IPS-20b (cell line): ENCODE data around the gene MKNK1.
A peak's percentile ranks its signal among the peaks of the same experiment; 100 is the strongest.

Experiments
- H3K27ac ChIP-seq: one replicate; pipeline ENCODE4 v1.5.1; 2013; ENCODE audit warnings: low read length
- H3K27me3 ChIP-seq: 2 replicates; pipeline ENCODE4 v1.6.1; 2013; ENCODE audit warnings: mild to moderate bottlenecking, low read length, inconsistent platforms; ENCODE audit not compliant: insufficient read depth
- H3K36me3 ChIP-seq: 2 replicates; pipeline ENCODE4 v1.6.1; 2013; ENCODE audit warnings: low read depth, mild to moderate bottlenecking, inconsistent platforms, low read length, moderate library complexity; ENCODE audit not compliant: insufficient read depth
- H3K4me1 ChIP-seq: 2 replicates; pipeline ENCODE4 v1.6.1; 2013; ENCODE audit warnings: mild to moderate bottlenecking, control low read depth, inconsistent platforms, low read length, moderate library complexity; ENCODE audit not compliant: insufficient read depth
- H3K4me3 ChIP-seq: 2 replicates; pipeline ENCODE4 v1.5.1; 2013; ENCODE audit warnings: mild to moderate bottlenecking, low read length, inconsistent platforms
- H3K9ac ChIP-seq: 2 replicates; pipeline ENCODE4 v1.6.1; 2013; ENCODE audit warnings: low read depth, mild to moderate bottlenecking, inconsistent platforms, low read length, moderate library complexity
- H3K9me3 ChIP-seq: 2 replicates; pipeline ENCODE4 v1.6.1; 2013; ENCODE audit warnings: mild to moderate bottlenecking, low read depth, low read length, inconsistent platforms; ENCODE audit not compliant: insufficient read depth

Gene MKNK1

DNA sequence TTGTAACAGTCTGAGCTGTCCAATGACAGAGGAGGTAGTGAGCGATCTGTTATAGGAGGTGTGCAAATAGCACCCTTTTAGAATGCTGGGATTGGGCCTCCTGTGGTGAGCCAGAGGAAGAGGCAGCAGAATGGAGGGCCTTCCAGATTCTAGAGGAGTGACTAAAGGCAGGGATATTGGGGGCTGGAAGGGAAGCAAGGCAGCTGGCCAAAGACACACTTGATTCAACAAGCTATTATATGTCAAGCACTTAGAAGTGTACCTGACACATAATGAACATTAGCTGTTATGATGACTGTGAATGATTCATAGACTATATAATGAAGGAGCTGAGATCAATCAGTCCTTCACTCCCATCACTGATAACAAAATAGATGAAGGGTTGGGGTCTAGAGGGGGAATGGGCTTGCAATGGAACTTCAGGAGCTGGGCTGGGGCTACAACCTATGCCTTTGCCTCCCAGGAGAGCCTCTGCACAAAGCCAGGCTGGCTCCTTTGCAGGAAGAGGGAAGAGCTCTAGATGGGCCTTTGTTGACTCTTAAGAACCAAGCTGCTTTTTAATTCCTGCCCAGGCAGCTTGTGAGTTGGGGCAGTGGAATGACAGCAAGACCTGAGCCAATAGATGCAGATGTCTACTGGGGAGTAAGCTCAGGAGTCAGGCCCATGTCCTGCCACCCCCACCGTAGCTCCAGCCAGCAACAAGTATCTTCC is 2.3 kb upstream of the MKNK1 start:
- Histone ChIP-seq H3K4me1 (peaks cover 10% of the 10 kb centered on the region), H3K27ac (no peak overlapping the region), H3K27me3 (no peaks in the 10 kb centered on the region), H3K9me3 (no peaks in the 10 kb centered on the region), H3K36me3 (peaks cover 2% of the 10 kb centered on the region; the same call in 1 of the 2 replicates), H3K4me3 (no peak overlapping the region), H3K9ac (no peak overlapping the region)

DNA sequence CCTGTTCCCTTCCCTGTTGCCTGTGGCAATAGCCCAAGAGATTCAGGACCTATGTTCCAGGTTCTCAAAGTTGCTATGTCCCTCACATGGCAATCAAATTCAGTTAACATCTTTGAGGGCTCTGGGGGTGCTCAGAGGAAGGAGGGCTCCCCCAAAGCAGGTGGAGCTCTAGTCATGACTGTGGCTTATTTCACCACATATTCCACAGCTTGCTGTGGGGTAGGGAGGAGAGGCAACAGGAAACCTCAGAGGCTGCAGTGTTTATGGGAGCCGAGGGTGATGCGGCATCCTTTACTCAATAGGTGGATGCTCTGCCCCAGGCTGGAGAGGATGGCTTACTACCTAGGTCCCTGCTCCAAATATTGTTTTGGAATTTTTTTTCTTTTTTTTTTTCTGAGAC is 1.2 kb upstream of the MKNK1 start:
- Histone ChIP-seq H3K36me3 (peaks cover 2% of the 10 kb centered on the region; the same call in 1 of the 2 replicates), H3K27me3 (no peaks in the 10 kb centered on the region), H3K9ac (peak overlapping the region; percentile 64; the same call in 1 of the 2 replicates), H3K9me3 (no peaks in the 10 kb centered on the region), H3K27ac (no peak overlapping the region), H3K4me3 (no peak overlapping the region), H3K4me1 (peaks cover 8% of the 10 kb centered on the region; the same call in 1 of the 2 replicates)

GRCh38 chr1:46603481-46603857 is 599 bp downstream of the MKNK1 start:
- H3K27ac ChIP-seq, result no peak overlapping the region

DNA sequence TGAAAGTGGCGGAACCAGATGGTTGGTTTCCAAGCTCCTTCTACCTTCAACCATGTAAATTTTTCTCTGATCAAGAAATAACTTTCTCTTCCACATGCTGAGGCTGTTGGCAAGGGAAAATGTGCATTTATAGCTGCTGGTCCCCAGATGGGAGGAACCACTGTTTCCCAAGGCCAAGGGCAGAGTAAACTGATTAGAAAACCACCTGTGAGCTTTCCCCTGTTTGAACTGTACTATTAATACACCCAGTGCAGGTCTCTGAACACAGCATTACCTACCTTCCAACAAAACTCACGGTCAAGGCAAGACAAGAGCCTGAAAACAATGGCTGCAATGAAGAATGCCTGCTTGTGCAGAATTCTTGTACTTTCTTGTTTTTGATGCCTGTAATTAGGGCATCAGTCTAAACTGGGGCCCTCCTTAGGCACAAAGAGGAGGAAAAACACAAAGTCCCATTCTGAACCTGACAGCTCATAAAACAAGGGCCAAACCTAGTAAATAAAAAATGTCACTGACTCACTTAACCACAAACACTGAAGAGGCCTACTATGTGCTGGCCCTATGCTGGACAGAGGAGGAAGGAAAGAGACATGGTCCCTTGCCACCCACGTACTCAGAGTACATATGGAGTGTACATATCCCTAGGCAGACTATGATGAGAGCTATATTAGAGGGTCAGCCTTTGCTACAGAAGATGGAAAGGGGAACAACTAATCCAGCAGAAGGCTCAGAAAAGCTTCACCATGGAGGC is 2.6 kb downstream of the MKNK1 start:
- Histone ChIP-seq H3K27ac (no peak overlapping the region), H3K4me3 (no peak overlapping the region), H3K9me3 (no peaks in the 10 kb centered on the region), H3K4me1 (peaks cover 8% of the 10 kb centered on the region; the same call in 1 of the 2 replicates), H3K36me3 (no peaks in the 10 kb centered on the region), H3K27me3 (no peaks in the 10 kb centered on the region), H3K9ac (no peak overlapping the region)

More at GRCh38 chr1:46603481-46603857, 599 bp downstream of the MKNK1 start:
- Histone ChIP-seq H3K27me3 (no peaks in the 10 kb centered on the region), H3K36me3 (peaks cover 1% of the 10 kb centered on the region; the same call in 1 of the 2 replicates), H3K4me1 (peaks cover 8% of the 10 kb centered on the region; the same call in 1 of the 2 replicates), H3K9me3 (no peaks in the 10 kb centered on the region), H3K4me3 (peak overlapping the region; percentile 82), H3K9ac (peak overlapping the region; percentile 62; the same call in 1 of the 2 replicates)

DNA sequence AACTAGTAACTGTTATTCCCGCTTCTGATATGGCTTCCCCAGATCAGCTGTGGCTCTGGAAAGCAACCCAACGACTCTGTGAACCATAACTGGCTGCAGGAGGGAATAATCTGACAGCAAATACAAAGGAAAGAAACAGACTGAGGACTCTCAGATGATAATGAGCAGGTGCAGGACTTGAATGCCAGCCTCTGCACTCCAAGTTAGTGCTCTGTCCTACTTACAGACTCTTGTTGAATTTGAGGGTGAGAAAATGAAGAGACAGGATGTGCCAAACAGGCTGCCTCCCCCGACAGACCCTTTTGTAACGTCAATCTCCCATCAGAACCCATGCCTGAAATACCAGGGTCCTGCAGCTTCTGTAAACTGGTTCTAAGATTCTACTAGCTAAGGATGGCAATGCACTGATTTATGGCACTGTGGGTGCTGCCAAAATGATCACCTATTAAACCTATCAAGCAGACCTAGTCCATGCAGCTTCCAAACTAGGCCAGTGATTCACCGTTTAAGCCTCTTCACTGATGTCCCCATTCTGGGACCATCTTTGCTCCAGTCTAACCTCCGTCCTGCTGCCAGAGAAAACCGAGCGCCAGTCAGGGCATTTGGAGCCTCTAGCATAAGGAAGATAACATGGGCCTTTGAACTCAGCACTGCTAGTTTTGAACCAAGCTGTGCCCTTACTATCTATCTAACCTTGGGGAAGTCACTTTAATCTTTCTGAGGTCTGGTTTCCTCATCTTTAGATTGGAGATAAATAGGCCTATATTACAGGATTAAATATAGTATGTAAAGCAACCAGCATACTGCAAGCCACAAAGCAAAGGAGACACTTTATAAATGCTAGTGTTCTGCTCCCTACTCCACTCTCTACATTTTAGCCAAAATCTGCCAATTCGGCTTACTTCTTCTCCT is 4.8 kb downstream of the MKNK1 start:
- H3K4me1 ChIP-seq, result 0 out of 2 replicates have a peak, but pooled peaks cover 3% of the 10 kb centered on the region
- H3K27ac ChIP-seq, result no peak overlapping the region
- H3K4me3 ChIP-seq, result no peak overlapping the region
- no peaks in the 10 kb centered on the region for H3K9me3 ChIP-seq
- H3K36me3 ChIP-seq, result no peaks in the 10 kb centered on the region
- no peak overlapping the region for H3K9ac ChIP-seq
- H3K27me3 ChIP-seq, result no peaks in the 10 kb centered on the region

DNA sequence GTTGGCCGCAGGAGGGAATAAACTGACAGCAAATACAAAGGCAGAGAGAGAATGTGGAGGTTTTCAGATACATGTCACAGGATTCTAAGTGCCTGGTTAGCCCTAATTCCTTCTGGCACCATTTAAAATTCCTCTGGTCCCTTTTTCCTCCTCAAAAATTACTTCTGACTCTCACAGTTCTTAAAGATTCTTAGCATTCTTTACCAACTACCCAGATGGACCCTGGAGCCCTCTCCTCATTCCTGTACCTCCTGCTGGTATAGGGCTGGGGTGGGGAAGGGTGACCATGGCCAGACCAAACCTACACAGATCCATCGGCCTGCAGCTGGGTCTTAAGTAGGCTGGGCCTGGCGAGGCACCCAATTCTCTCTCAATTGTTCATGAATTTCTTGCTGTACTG is 7.2 kb downstream of the MKNK1 start:
- H3K9ac ChIP-seq, result no peak overlapping the region
- no peaks in the 10 kb centered on the region for H3K27me3 ChIP-seq
- H3K4me3 ChIP-seq, result no peak overlapping the region
- H3K27ac ChIP-seq, result no peak overlapping the region
- H3K4me1 ChIP-seq, result no peaks in the 10 kb centered on the region
- peaks cover 11% of the 10 kb centered on the region; the same call in 1 of the 2 replicates for H3K36me3 ChIP-seq
- no peaks in the 10 kb centered on the region for H3K9me3 ChIP-seq

- Histone ChIP-seq H3K4me3 (no peak overlapping the region), H3K9me3 (no peaks in the 10 kb centered on the region), H3K4me1 (no peaks in the 10 kb centered on the region), H3K27me3 (no peaks in the 10 kb centered on the region), H3K9ac (no peak overlapping the region), H3K27ac (no peak overlapping the region), H3K36me3 (peaks cover 12% of the 10 kb centered on the region; the same call in 1 of the 2 replicates)
Observed at GRCh38 chr1:46596036-46596435, 8.0 kb downstream of the MKNK1 start.

DNA sequence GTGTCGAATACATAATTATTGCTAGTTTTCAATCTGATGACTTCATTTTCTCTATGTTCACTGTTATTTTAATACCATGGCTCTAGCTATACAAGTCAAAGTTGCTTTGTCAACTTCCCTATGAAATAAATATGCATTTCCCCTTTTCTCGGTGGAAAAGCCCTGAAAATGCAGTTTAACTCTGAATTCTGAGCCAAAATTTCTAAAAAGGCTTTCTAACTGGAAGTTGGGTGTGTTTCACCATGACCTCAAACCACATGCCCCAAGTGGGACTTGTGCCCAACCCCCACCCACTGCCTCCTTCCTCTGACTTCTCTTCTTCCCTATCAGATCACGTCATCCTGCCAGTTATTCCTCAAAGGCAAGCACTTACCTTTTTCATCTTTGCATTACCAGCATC is 8.9 kb downstream of the MKNK1 start:
- Histone ChIP-seq H3K27ac (no peak overlapping the region), H3K36me3 (peaks cover 20% of the 10 kb centered on the region; the same call in 1 of the 2 replicates), H3K27me3 (no peaks in the 10 kb centered on the region), H3K9me3 (no peaks in the 10 kb centered on the region), H3K9ac (no peak overlapping the region), H3K4me1 (no peaks in the 10 kb centered on the region), H3K4me3 (no peak overlapping the region)

DNA sequence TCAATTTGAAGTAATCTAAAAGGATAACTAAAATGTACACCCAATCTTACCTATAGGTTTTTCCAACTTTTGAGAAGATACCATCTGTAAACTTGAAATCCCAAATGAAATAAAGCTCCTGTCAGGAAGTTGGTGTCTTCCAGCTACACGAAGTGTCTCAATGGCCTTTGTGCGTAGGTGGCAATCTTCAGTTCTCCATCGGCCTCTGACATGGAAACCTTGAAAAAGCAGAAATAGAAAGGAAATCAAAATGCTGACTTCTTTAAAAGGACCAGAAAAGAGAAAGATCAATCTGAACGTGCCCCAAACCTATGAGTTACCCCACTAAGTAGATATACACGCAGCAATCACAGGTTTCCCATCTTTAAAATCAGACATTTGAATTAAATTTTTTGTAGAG is 10.0 kb downstream of the MKNK1 start:
- H3K9ac ChIP-seq, result no peak overlapping the region
- no peak overlapping the region for H3K27ac ChIP-seq
- no peaks in the 10 kb centered on the region for H3K4me1 ChIP-seq
- H3K27me3 ChIP-seq, result no peaks in the 10 kb centered on the region
- no peak overlapping the region for H3K4me3 ChIP-seq
- H3K36me3 ChIP-seq, result peaks cover 20% of the 10 kb centered on the region; the same call in 1 of the 2 replicates
- H3K9me3 ChIP-seq, result no peaks in the 10 kb centered on the region

- H3K27me3 ChIP-seq, result no peaks in the 10 kb centered on the region
- H3K36me3 ChIP-seq, result peaks cover 20% of the 10 kb centered on the region; the same call in 1 of the 2 replicates
- no peak overlapping the region for H3K4me3 ChIP-seq
- no peak overlapping the region for H3K9ac ChIP-seq
- H3K9me3 ChIP-seq, result no peaks in the 10 kb centered on the region
- H3K27ac ChIP-seq, result no peak overlapping the region
- H3K4me1 ChIP-seq, result no peaks in the 10 kb centered on the region
Observed at GRCh38 chr1:46592823-46593222, 11.2 kb downstream of the MKNK1 start.

GRCh38 chr1:46589529-46589928 is 14.5 kb downstream of the MKNK1 start:
- no peaks in the 10 kb centered on the region for H3K27me3 ChIP-seq
- H3K4me3 ChIP-seq, result no peak overlapping the region
- no peaks in the 10 kb centered on the region for H3K4me1 ChIP-seq

More at GRCh38 chr1:46589529-46589928, 14.5 kb downstream of the MKNK1 start:
- Histone ChIP-seq H3K27ac (no peak overlapping the region), H3K9me3 (no peaks in the 10 kb centered on the region), H3K36me3 (peaks cover 20% of the 10 kb centered on the region; the same call in 1 of the 2 replicates), H3K9ac (no peak overlapping the region)
